DOHH2 (cell line): ENCODE measurements around the gene HBP1.

Experiments used
- H3F3A ChIP-seq: fragments of 200-600 bp; sonication (generic), shearing (Covaris generic); 2 replicates; pipeline ENCODE4 v1.6.0; 2016; ENCODE audit warnings: antibody characterized with exemption, mild to moderate bottlenecking; ENCODE audit not compliant: control insufficient read depth, insufficient read depth
- H3K27ac ChIP-seq: fragments of 200-600 bp; sonication (generic); 2 replicates; pipeline ENCODE4 v1.5.1; 2014; ENCODE audit warnings: low read depth, mild to moderate bottlenecking, low read length, moderate library complexity
- H3K27me3 ChIP-seq: fragments of 200-600 bp; sonication (generic); 2 replicates; pipeline ENCODE4 v1.6.1; 2014; ENCODE audit warnings: mild to moderate bottlenecking, low read length, mixed read lengths; ENCODE audit not compliant: control insufficient read depth
- H3K36me3 ChIP-seq: fragments of 200-600 bp; sonication (generic); 2 replicates; pipeline ENCODE4 v1.6.1; 2014; ENCODE audit warnings: mild to moderate bottlenecking, low read length, moderate library complexity, mixed read lengths; ENCODE audit not compliant: control insufficient read depth
- H3K4me1 ChIP-seq: fragments of 200-600 bp; sonication (generic); 2 replicates; pipeline ENCODE4 v1.6.1; 2014; ENCODE audit warnings: mild to moderate bottlenecking, low read length, mixed read lengths; ENCODE audit not compliant: control insufficient read depth
- H3K4me2 ChIP-seq: fragments of 200-600 bp; sonication (generic); 2 replicates; pipeline ENCODE4 v1.6.0; 2014; ENCODE audit warnings: mild to moderate bottlenecking, low read length, moderate library complexity
- H3K4me3 ChIP-seq: fragments of 200-600 bp; sonication (generic); 2 replicates; pipeline ENCODE4 v1.5.1; 2014; ENCODE audit warnings: mild to moderate bottlenecking, low read length, mixed read lengths
- H3K79me2 ChIP-seq: fragments of 200-600 bp; sonication (generic); 2 replicates; pipeline ENCODE4 v1.6.1; 2014; ENCODE audit warnings: mild to moderate bottlenecking, low read length, mixed read lengths; ENCODE audit not compliant: control insufficient read depth
- H3K9me2 ChIP-seq: fragments of 200-600 bp; sonication (generic); replicated peaks from 2 replicates; pipeline ENCODE4 v1.6.1; 2014; ENCODE audit warnings: mild to moderate bottlenecking, low read length, mixed read lengths; ENCODE audit not compliant: control insufficient read depth
- H3K9me3 ChIP-seq: fragments of 200-600 bp; sonication (generic); 2 replicates; pipeline ENCODE4 v1.6.1; 2014; ENCODE audit warnings: antibody characterized with exemption, low read length, mixed read lengths; ENCODE audit not compliant: control insufficient read depth, insufficient read depth
- H4K20me1 ChIP-seq: fragments of 200-600 bp; sonication (generic); 2 replicates; pipeline ENCODE4 v1.6.0; 2014; ENCODE audit warnings: low read depth, mild to moderate bottlenecking, antibody characterized with exemption, low read length, moderate library complexity; ENCODE audit not compliant: control insufficient read depth, insufficient read depth
- CTCF ChIP-seq: fragments of 200-600 bp; sonication (generic); IDR thresholded peaks from one replicate; pipeline ENCODE4 v1.5.1; 2014; ENCODE audit warnings: antibody characterized with exemption, mild to moderate bottlenecking, low read depth, low read length; ENCODE audit not compliant: poor library complexity, severe bottlenecking
- EZH2phosphoT487 ChIP-seq: fragments of 200-600 bp; sonication (generic); IDR thresholded peaks from 2 replicates; pipeline ENCODE4 v1.6.1; 2017; ENCODE audit warnings: borderline replicate concordance, mild to moderate bottlenecking, antibody characterized with exemption, low read length, moderate library complexity, mixed read lengths

Gene HBP1

GRCh38 chr7:107123392-107123791, 45.4 kb upstream of the HBP1 start:
- Histone ChIP-seq H3K27me3 (no peaks in the 10 kb centered on the region), H3K4me1 (peaks cover 35% of the 10 kb centered on the region), H3K27ac (no peak overlapping the region), H3K36me3 (peaks cover 18% of the 10 kb centered on the region), H3K4me2 (no peak overlapping the region), H3F3A (no peaks in the 10 kb centered on the region), H3K9me2 (no peaks in the 10 kb centered on the region), H3K9me3 (no peaks in the 10 kb centered on the region), H3K4me3 (no peak overlapping the region), H3K79me2 (peaks cover 46% of the 10 kb centered on the region), H4K20me1 (no peaks in the 10 kb centered on the region)
- no peak for TF ChIP-seq CTCF
- TF ChIP-seq EZH2phosphoT487, result no peak

GRCh38 chr7:107125475-107125874, 43.3 kb upstream of the HBP1 start:
- Histone ChIP-seq H3F3A (peaks cover 3% of the 10 kb centered on the region), H3K27me3 (no peaks in the 10 kb centered on the region), H4K20me1 (no peaks in the 10 kb centered on the region), H3K36me3 (peaks cover 29% of the 10 kb centered on the region), H3K27ac (no peak overlapping the region), H3K4me1 (peaks cover 30% of the 10 kb centered on the region), H3K9me2 (no peaks in the 10 kb centered on the region), H3K79me2 (peaks cover 25% of the 10 kb centered on the region), H3K4me2 (peak overlapping the region; percentile 52), H3K4me3 (peak overlapping the region; percentile 21), H3K9me3 (no peaks in the 10 kb centered on the region)
- TF ChIP-seq EZH2phosphoT487, result no peak
- no peak for TF ChIP-seq CTCF

- Histone ChIP-seq H3K79me2 (peaks cover 20% of the 10 kb centered on the region), H3K4me3 (no peak overlapping the region), H3K36me3 (peaks cover 38% of the 10 kb centered on the region), H3K4me2 (no peak overlapping the region), H3K27me3 (no peaks in the 10 kb centered on the region), H3K9me3 (no peaks in the 10 kb centered on the region), H3F3A (peaks cover 3% of the 10 kb centered on the region), H3K27ac (no peak overlapping the region), H4K20me1 (no peaks in the 10 kb centered on the region), H3K4me1 (peaks cover 30% of the 10 kb centered on the region), H3K9me2 (no peaks in the 10 kb centered on the region)
- TF ChIP-seq CTCF (no peak), EZH2phosphoT487 (no peak)
Measured at GRCh38 chr7:107128217-107128616, 40.6 kb upstream of the HBP1 start.
